SH-SY5Y (cell line): ENCODE results near the gene EFHD2.

Experiments
- GATA2 ChIP-seq: IDR thresholded peaks from 2 replicates; pipeline ENCODE4 v1.6.1; 2011; ENCODE audit warnings: mild to moderate bottlenecking, low read depth, low read length
- GATA3 ChIP-seq: IDR thresholded peaks from 2 replicates; pipeline ENCODE4 v1.6.1; 2011; ENCODE audit warnings: low read depth, mild to moderate bottlenecking, low read length, moderate library complexity

DNA sequence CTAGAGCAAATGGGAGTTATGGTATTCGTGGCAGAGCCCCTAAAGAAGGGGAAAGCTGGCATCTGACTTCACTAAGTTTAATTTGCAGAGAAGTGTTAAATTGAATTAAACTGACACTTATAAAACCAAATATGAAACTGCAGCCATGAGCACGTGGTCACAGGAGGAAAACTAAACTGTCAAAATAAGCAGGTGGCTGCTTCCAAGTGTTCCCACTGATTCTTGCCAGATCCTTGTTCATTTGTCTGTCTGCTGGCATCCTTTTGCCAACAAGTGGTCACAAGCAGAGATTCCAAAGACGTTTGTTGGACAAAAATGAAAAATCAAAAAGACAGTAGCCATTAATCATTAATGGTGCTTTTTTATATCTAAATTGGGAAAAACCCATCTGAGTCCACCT, 59.7 kb downstream of the EFHD2 start:
- TF ChIP-seq GATA2 (no peak), GATA3 (no peak)
